Mucosa of stomach (tissue), 1 donor: ENCODE measurements around the gene MAPK8IP1.

Experiments
- H3K27me3 ChIP-seq: one replicate; pipeline ENCODE4 v1.7.0; 2013; ENCODE audit warnings: mild to moderate bottlenecking, low read length; ENCODE audit not compliant: control insufficient read depth, insufficient read depth
- H3K36me3 ChIP-seq: one replicate; pipeline ENCODE4 v1.7.0; 2013; ENCODE audit warnings: low read length; ENCODE audit not compliant: control insufficient read depth, insufficient read depth
- H3K4me1 ChIP-seq: one replicate; pipeline ENCODE4 v1.7.0; 2013; ENCODE audit warnings: mild to moderate bottlenecking, low read length; ENCODE audit not compliant: control insufficient read depth, insufficient read depth
- H3K4me3 ChIP-seq: one replicate; pipeline ENCODE4 v1.7.0; 2013; ENCODE audit warnings: low read length
- H3K9ac ChIP-seq: one replicate; pipeline ENCODE4 v1.7.0; 2013; ENCODE audit warnings: mild to moderate bottlenecking, low read length, moderate library complexity
- H3K9me3 ChIP-seq: one replicate; pipeline ENCODE4 v1.7.0; 2013; ENCODE audit warnings: mild to moderate bottlenecking, low read length, moderate library complexity; ENCODE audit not compliant: control insufficient read depth
- donor health status: Pancreatic carcinoma.

MAPK8IP1 gene

GRCh38 chr11:45936511-45937054 lies 51.1 kb downstream of the MAPK8IP1 start:
- Histone ChIP-seq H3K4me3 (no peak overlapping the region), H3K9me3 (no peaks in the 10 kb centered on the region), H3K27me3 (no peaks in the 10 kb centered on the region), H3K36me3 (peaks cover 12% of the 10 kb centered on the region), H3K4me1 (no peaks in the 10 kb centered on the region), H3K9ac (no peak overlapping the region)

- Histone ChIP-seq H3K4me3 (no peak overlapping the region), H3K4me1 (no peaks in the 10 kb centered on the region), H3K27me3 (no peaks in the 10 kb centered on the region), H3K36me3 (peaks cover 12% of the 10 kb centered on the region), H3K9me3 (no peaks in the 10 kb centered on the region), H3K9ac (no peak overlapping the region)
Measured at GRCh38 chr11:45937916-45938315, 52.5 kb downstream of the MAPK8IP1 start.

- Histone ChIP-seq H3K36me3 (peaks cover 10% of the 10 kb centered on the region), H3K9ac (no peak overlapping the region), H3K9me3 (no peaks in the 10 kb centered on the region), H3K4me3 (no peak overlapping the region), H3K4me1 (no peaks in the 10 kb centered on the region), H3K27me3 (no peaks in the 10 kb centered on the region)
Measured at GRCh38 chr11:45939836-45940235, 54.4 kb downstream of the MAPK8IP1 start.

GRCh38 chr11:45941285-45941684 lies 55.8 kb downstream of the MAPK8IP1 start:
- Histone ChIP-seq H3K27me3 (no peaks in the 10 kb centered on the region), H3K36me3 (peaks cover 4% of the 10 kb centered on the region)

GRCh38 chr11:45942381-45942780 lies 56.9 kb downstream of the MAPK8IP1 start:
- Histone ChIP-seq H3K36me3 (peaks cover 4% of the 10 kb centered on the region), H3K4me1 (no peaks in the 10 kb centered on the region), H3K9me3 (no peaks in the 10 kb centered on the region), H3K4me3 (no peak overlapping the region), H3K27me3 (no peaks in the 10 kb centered on the region), H3K9ac (no peak overlapping the region)

More at GRCh38 chr11:45941285-45941684, 55.8 kb downstream of the MAPK8IP1 start:
- Histone ChIP-seq H3K9me3 (no peaks in the 10 kb centered on the region), H3K4me3 (no peak overlapping the region), H3K9ac (no peak overlapping the region), H3K4me1 (no peaks in the 10 kb centered on the region)

GRCh38 chr11:45945397-45945999 lies 60.0 kb downstream of the MAPK8IP1 start:
- Histone ChIP-seq H3K27me3 (no peaks in the 10 kb centered on the region), H3K4me3 (no peak overlapping the region), H3K9ac (no peak overlapping the region), H3K4me1 (no peaks in the 10 kb centered on the region), H3K9me3 (no peaks in the 10 kb centered on the region), H3K36me3 (no peaks in the 10 kb centered on the region)

- H3K36me3 ChIP-seq: no peaks in the 10 kb centered on the region
- H3K27me3 ChIP-seq: no peaks in the 10 kb centered on the region
- no peak overlapping the region for H3K9ac ChIP-seq
- no peak overlapping the region for H3K4me3 ChIP-seq
- H3K9me3 ChIP-seq: no peaks in the 10 kb centered on the region
- H3K4me1 ChIP-seq: no peaks in the 10 kb centered on the region
Measured at GRCh38 chr11:45947885-45948284, 62.4 kb downstream of the MAPK8IP1 start.

- no peak overlapping the region for H3K9ac ChIP-seq
- no peaks in the 10 kb centered on the region for H3K36me3 ChIP-seq
- H3K9me3 ChIP-seq: no peaks in the 10 kb centered on the region
- H3K27me3 ChIP-seq: no peaks in the 10 kb centered on the region
- no peak overlapping the region for H3K4me3 ChIP-seq
- H3K4me1 ChIP-seq: no peaks in the 10 kb centered on the region
Measured at GRCh38 chr11:45948356-45948755, 62.9 kb downstream of the MAPK8IP1 start.

GRCh38 chr11:45949992-45950407 lies 64.5 kb downstream of the MAPK8IP1 start:
- Histone ChIP-seq H3K9ac (no peak overlapping the region), H3K4me3 (no peak overlapping the region), H3K4me1 (no peaks in the 10 kb centered on the region), H3K27me3 (no peaks in the 10 kb centered on the region), H3K36me3 (no peaks in the 10 kb centered on the region), H3K9me3 (no peaks in the 10 kb centered on the region)
